HG03460 (cell line): Measurements from ENCODE around the gene OR3A3.
"Not testable (repeated sequence)": the region's sequence is repeated elsewhere in the genome, so short reads cannot be mapped to it uniquely, and the experiment has no call there.

Experiments
- ATAC-seq: cut with Tn5 transposase; IDR thresholded peaks from one replicate; pipeline ENCODE4 v1.9.1; 2021; ENCODE audit not compliant: unreplicated experiment

Gene OR3A3

DNA sequence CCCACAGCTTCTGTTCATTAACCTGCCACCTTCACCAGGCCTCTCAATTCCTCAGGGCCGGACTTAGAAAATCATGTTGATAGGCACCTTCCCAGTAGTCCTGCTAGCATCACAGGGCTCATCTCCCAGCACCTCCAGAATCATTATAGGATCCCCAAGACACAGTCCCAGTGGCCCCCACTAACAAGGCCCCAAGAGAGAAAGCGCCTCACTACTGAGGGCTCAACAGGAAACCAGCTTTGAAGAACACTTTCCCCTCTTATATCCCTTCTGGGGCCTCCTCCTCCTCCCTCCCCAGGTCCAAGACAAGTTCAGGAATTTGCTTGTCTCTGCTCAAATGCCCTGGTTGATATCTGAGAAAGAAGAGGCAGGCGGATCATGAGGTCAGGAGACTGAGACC, at the start of gene OR3A3:
Gene OR3A3 (plus strand): TSS at position 301 of the 400 bp plus-strand sequence.
- ATAC-seq: no peak

DNA sequence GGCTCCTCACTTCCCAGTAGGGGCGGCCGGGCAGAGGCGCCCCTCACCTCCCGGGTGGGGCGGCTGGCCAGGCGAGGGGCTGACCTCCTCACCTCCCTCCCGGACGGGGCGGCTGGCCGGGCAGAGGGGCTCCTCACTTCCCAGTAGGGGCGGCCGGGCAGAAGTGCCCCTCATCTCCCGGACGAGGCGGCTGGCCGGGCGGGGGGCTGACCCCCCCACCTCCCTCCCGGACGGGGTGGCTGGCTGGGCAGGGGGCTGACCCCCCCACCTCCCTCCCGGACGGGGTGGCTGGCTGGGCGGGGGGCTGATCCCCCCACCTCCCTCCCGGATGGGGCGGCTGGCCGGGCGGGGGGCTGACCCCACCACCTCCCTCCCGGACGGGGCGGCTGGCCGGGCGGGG, 40.0 kb upstream of the OR3A3 start:
- not testable (repeated sequence) for ATAC-seq

DNA sequence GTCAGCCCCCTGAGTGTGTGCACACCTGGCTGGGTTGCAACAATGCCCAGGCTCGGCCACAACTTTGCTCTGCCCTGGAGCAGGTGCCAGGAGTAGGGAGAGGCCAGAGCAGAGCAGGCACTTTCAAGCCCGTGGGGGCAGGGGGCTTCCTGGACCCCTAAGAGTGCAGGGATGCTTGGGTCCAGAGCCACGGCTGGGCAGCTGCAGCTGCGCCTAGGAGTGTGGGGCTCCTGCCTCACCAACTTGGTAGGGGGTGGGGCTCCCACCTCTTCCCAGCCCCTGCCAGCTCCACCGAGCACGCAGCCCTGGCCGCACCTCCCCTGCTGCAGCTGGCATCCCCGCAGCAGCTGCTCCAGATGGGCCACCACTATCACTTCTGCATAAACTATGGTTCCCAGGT, 32.8 kb upstream of the OR3A3 start:
- no peak for ATAC-seq

DNA sequence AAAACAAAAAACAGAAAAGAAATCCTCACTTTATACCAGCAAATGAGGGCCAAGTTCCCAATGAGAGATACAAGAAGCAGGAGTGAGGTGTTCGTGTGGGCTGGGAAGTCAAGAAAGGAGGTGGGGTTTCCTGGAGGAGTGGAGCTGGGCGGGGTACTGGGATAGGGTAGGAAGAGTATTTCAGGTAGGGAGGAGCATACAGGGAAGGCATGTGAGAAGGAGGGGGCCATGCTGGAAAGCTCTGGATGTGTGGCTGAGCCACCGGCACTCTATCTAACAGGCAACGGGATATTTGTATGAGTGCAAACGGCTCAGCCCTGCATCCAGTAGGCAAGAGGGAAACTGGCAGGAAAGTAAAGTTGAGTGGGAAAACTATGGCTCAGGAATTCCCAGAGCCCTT, 29.2 kb upstream of the OR3A3 start:
- no peak for ATAC-seq

DNA sequence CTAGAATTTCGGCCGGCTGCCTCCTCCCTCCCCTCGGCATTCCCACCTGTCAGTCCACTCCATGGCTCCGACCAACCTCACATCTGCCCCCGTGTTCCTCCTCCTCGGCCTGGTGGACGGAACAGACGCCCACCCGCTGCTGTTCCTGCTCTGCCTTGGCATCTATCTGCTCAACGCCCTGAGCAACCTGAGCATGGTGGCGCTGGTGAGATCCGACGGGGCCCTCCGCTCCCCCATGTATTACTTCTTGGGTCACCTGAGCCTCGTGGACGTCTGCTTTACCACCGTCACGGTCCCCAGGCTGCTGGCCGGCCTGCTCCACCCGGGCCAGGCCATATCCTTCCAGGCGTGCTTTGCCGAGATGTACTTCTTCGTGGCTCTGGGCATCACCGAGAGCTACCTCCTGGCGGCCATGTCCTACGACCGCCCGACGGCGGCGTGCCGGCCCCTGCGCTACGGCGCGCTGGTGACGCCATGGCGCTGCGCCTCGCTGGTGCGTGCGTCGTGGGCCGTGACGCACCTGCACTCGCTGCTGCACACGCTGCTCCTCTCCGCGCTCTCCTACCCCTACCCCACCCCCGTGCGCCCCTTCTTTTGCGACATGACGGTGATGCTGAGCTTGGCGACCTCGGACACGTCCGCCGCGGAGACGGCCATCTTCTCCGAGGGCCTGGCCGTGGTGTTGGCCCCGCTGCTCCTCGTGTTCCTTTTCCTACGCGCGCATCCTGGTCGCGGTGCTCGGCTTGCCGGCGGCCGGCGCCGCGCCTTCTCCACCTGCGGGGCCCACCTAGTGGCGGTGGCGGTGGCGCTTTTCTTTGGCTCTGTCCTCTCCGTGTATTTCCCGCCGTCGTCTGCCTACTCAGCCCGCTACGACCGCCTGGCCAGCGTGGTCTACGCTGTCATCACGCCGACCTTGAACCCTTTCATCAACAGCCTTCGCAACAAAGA, 25.0 kb upstream of the OR3A3 start, which contains the start of gene OR3A2:
Gene OR3A2 (minus strand): TSS at position 440 of the 948 bp plus-strand sequence.
- ATAC-seq: no peak

DNA sequence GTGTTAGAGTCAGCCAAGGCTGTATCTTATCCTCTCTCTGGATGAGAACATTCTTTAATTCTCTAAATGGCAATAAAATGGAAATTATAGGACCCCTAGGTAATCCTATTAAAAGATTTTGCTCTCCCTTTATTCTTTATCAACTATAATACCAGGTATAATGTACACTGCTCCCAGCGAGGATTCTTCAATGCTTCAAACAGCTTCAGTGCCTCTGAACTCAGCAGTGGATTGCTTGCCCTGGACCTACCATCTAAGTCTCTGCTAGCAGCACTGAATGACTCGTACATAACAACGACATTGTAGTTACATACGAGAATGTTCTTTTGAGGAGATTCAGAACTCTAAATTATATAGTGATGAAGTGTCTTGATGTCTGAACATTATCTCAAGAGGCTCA, 21.4 kb upstream of the OR3A3 start:
- no peak for ATAC-seq

DNA sequence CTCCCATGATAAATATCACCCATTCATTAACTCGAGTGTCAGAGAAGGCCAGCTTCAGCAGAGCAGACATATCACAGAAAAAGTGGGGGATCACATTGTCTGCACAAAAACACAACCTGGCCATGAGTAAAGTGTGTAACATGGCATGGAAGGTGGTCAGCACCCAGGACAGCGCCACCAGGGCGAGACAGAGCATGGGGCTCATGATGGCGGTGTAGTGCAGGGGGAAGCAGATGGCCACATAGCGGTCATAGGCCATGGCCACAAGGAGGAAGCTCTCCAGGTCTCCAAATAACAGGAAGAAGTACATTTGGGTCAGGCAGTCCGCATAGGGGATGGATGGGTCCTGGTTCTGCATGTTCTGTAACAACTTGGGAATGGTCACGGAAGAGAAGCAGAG, 13.4 kb upstream of the OR3A3 start:
- not testable (repeated sequence) for ATAC-seq

DNA sequence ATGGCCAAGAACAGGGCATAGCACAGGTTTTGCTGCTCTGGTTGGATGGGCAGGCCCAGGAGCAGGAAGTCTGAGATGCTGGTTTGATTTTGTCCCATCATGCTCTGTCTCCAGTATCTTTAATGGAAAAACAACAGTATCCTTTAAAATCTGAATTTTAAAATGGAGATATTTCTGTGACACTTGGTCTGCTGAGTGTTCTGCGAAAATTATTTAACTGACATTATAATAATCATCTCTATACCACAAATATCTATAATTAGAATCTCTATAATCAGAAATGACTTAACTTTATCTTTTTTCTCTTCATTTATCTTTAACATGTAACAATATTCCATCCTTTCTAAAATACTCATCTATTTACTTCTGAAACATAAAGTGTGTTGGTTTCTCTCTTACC, 12.9 kb upstream of the OR3A3 start, which contains the start of gene OR1E1:
Gene OR1E1 (minus strand): TSS at position 101 of the 400 bp plus-strand sequence. CDS start 0 bp downstream, at position 101.
- no peak for ATAC-seq

DNA sequence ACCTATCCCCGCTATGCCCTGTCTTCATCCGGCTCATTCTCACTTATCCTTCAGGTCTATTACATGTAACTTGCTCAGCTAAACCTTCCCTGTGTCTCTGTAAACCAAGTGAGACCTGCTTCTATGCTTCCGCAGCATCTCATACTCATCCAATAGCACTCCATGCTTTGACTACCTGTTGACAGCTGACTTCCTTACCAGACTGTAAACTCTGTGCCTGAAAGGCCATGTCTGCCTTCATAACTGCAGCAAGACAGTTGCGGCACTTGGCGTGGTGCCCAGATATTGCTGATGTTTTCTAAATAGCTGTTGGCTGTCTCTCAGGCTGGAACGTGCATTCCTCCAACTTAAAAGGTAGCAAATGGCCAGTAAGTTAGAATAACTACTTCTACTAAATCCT, 11.1 kb upstream of the OR3A3 start:
- no peak for ATAC-seq

DNA sequence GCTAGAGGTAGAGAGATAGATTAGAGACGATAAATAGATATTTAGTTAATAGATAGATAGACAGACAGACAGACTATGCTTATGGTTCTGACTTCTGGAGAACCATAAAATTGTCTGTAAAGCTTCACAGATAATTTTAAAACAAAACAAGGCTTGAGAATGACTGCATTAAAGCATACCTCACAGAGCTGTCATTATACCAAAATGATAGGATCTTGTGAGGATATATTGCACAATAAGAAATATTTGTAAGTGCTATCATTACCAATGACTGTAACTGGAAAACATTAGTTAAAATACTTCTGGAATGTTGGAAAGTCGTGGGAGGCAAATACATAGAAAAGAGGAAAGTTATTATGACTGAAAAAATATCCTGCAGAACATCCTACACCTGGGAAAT, 9.4 kb upstream of the OR3A3 start:
- ATAC-seq: no peak

DNA sequence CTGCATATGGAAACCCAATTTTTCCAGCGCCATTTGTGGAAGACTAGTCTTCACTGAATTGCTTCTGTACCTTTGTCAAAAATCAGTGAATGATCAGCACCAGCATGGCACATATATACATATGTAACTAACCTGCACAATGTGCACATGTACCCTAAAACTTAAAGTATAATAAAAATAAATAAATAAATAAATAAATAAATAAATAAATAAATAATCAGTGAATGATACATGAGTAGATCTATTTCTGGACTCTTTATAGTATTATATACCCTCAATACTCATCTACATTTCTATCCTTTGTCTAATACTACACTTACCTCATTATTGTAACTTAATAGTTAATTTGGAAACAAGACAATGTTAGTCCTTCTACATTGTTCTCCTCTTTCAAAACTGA, 7.3 kb upstream of the OR3A3 start:
- ATAC-seq: not testable (repeated sequence)

DNA sequence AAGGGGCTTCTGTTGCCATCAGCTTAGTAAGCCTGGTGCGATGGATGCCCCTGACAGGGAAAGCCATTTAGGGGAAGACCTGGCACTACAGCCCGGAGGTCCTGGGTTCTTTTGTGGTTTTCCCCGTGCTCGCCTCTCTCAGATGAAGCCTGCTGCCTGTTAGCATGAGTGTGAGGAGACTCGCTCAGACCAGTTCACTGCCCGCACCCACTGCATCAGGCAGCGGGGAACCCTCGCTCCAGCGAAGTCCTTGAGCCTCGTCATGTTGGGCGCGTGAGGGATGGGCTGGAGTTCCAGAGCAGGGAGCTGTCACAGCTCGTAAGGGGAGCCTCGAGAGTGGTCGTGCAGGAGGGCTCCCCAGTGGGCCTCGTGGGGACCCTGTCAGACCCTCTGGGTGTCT, 1.0 kb downstream of the OR3A3 start:
- ATAC-seq: not testable (repeated sequence)

DNA sequence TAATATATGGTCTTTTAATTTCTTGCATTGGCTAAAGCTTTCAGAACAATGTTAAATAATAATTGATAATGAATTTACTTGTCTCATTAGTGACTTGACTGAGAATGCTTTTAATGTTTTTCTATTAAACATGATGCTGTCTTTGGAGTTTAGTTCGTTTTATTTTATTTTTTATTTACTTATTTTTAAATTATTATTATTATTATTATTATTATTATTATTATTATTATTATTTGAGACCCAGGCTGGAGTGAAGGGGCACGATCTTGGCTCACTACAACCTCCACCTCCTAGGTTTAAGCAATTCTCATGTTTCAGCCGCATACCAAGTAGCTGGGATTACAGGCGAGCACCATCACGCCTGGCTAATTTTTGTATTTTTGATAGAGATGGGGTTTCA, 4.4 kb downstream of the OR3A3 start:
- ATAC-seq: no peak

DNA sequence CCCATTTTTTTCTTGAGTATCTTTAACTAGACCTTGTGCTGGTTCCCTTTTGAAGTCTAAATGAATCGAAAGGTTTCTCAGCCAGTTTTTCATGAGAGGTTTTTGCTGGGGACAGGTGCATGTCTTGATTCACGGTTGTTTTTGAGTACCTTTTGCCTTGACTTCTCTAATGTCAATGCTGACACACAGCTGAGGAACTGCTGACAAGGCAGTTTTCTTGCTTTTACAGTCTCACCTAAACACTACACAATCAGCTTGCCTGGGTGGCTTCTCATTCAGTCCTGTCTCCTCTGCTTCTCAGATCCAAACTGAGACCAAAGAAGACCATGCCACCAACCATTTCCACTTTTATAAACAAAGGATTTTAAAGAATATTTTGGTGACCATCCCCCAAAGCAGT, 7.1 kb downstream of the OR3A3 start:
- ATAC-seq: no peak

DNA sequence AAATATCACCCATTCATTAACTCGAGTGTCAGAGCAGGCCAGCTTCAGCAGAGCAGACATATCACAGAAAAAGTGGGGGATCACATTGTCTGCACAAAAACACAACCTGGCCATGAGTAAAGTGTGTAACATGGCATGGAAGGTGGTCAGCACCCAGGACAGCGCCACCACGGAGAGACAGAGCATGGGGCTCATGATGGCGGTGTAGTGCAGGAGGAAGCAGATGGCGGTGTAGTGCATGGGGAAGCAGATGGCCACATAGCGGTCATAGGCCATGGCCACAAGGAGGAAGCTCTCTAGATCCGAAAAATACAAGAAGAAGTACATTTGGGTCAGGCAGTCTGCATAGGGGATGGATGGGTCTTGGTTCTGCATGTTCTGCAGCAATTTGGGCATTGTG, 22.0 kb downstream of the OR3A3 start:
- not testable (repeated sequence) for ATAC-seq

DNA sequence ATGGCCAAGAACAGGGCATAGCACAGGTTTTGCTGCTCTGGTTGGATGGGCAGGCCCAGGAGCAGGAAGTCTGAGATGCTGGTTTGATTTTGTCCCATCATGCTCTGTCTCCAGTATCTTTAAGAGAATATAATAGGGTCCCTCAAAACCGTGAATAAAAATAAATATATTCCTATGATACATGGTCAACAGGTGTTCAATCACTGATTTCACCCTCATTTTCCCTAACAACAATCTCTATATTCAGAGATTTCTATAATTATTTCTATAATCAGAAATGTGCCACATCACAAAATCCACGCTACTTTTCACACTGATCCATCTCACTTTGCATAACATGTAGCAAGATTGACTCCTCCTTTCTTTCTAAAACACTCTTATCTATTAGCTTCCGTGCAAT, 22.6 kb downstream of the OR3A3 start, which contains the start of gene OR1E2:
Gene OR1E2 (minus strand): TSS at position 101 of the 400 bp plus-strand sequence. CDS start 0 bp downstream, at position 101.
- no peak for ATAC-seq

DNA sequence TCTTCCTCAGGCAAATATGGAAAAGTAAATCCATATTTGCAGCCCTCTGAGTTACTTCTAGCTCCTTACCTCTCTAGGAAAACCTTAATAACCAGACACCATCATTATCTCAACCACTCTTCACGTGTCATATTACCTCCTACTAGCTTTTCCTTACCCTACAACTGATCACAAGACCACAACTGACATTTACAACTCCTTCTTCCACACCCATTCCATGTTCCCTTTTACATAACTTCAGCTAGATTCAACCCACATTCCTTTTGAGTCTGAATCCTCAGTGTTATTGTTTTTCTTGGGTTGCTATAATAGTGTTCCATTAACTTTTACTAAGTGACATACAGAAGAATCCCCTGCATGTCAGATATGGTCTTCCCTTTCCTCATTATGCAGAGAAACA, 27.2 kb downstream of the OR3A3 start:
- no peak for ATAC-seq

DNA sequence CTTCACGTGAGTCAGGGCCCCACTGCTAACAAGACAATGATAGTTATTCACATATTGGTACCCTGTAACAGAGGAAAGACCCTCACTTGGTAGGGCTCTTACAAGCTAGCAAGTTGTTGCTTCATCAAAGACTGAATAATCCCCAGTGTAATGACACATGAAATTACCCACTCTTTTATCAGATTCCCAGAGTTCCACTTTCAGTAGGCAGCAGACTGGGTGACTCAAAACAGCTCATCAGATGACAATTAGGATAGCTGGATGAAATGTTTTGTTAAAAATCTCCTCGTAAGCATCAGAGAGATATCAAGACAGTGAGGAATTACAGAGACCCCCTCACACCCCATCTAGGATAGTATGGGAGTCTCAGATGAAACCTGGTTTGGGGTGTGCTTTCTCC, 29.3 kb downstream of the OR3A3 start:
- no peak for ATAC-seq

DNA sequence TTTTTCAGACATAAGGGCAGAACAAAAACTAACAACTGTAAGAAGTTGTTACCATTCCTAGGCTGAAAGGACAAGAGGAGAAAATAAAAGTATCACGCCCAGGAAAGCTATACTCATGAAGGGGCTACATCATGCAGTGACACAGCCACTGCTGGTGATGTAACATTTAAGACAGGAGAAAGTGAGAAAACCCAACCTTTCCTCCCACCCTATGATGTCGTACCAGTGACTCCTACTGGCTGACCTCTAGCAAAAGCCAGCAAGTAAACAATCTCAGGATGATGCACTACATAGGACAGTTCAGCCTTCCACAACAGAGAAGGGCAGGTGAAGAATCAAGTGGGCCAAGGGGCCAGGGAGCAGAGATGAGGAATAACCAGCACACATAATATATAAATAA, 36.5 kb downstream of the OR3A3 start:
- ATAC-seq: no peak

DNA sequence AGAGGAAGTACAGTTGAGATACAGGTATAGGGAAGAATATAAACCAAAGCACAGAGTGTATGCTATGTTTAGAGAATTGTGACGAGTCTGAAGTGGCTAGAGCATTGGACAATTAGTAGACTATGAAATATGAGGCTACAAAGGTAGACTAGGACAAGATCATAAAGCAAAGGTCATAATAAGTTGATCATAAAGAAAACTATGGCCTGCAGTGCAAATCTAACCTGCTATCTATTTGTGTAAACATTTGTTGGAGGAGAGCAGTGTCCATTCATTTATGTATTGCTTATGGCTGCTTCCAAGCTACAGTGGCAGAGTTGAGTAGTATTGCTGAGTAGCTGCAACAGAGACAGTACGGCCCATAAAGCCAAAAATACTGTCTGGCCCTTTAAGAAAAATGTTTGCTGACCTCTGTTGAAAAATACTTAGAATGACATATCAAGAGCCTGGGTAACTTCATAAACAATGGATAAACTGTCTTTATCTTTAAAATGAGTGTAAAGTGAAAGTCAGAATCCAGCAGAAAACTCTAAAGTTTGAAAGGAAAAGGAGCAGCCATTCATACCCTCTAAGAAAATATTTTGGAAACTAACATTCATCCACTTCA, 37.0 kb downstream of the OR3A3 start:
- no peak for ATAC-seq

DNA sequence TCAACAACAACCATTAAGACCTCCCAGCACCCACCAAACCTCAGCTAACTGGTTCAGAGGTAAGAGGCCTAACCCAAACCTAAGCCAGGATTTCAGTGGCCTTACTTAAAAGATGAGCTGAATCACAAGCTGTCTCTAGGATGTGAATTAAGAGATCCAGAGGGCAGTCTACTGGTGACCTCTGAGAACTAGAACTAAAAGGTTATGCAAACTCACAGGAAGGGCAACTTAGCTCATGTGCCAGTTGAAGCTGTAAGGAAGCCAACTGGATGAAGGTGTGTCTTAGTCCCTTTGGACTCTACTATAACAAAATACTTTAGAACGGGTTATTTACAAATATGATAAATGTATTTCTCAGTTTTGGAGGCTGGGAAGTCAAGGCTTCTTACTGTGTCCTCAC, 55.2 kb downstream of the OR3A3 start:
- not testable (repeated sequence) for ATAC-seq

DNA sequence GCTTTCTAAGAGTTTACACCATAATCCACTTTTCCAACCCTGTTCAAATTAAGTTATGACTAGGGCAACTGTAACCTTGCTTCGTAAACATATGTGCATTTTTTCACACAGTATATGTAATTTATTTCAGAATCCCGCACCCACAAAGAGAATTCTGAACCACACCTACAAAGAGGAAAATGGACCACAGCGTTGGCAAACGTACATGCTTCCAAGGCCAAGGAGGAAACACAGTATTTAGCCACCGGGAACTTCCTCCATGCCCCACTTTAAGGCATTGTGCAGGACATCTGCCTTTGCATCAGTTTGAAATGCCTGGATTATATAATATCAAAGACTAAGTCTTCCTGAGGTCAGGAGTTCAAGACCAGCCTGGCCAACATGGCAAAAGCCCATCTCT, 58.4 kb downstream of the OR3A3 start:
- no peak for ATAC-seq
